ENCODE measurements around the gene CAMTA1.

GRCh38 chr1:6795203-6795602 lies 9.9 kb downstream of the CAMTA1 start:
- TF ChIP-seq CTCF (IDR thresholded peaks at IDR 0.05; ENCODE audit: low read depth, low read length, missing input control) = no peak
- TF ChIP-seq TAF1 (conservative IDR thresholded peaks at IDR 0.05) = no peak
- no peak for TF ChIP-seq FOXA1 (IDR thresholded peaks at IDR 0.05)
- no peak for TF ChIP-seq RAD21 (IDR thresholded peaks at IDR 0.05)
- TF ChIP-seq REST (IDR thresholded peaks at IDR 0.05) = no peak

Measured in liver (tissue), 3 donors.